H4 (cell line): ENCODE measurements around the gene MYF6. TPM values are rescaled to one million over a fixed set of nuclear protein-coding genes. Genes with fewer than 3 reads are reported as not detected.

Experiments used
- DNase-seq: peaks from one replicate; pipeline ENCODE4 v3.0.0-alpha.2; 2015; ENCODE audit warnings: low spot score
- total RNA-seq: library from RNA; depleted of rRNA; stranded (reverse); fragments of >200 nt; shearing (Covaris generic); gene quantifications from 2 replicates; pipeline ENCODE4 v1.2.3, GENCODE V29; 2014; rRNA removed

Gene MYF6
- total RNA-seq, 1 experiment from 2014 or later = not detected

GRCh38 chr12:80756875-80757274 lies 49.4 kb downstream of the MYF6 start:
- no peak for DNase-seq

Other genes with a start within 250 kb of the MYF6 start
- gene MYF5, start 9.3 kb downstream of the MYF6 start, total RNA-seq = not detected in 2 replicates
- gene LIN7A, start 230.3 kb downstream of the MYF6 start, total RNA-seq = 1.2 and 3.9 TPM in 2 replicates